Upper lobe of right lung (tissue), 1 donor: ENCODE data around the gene TNNT3. TPM values are rescaled to one million over a fixed set of nuclear protein-coding genes. Genes with fewer than 3 reads are reported as not detected.
A peak's percentile ranks its signal among the peaks of the same experiment; 100 is the strongest.

ENCODE experiments used
- ATAC-seq: fragments of 200-7000 bp; cut with Tn5 transposase; one replicate; pipeline ENCODE4 v1.9.1; 2020; ENCODE audit warnings: mild to moderate bottlenecking, moderate library complexity
- DNase-seq: peaks from one replicate; pipeline ENCODE4 v3.0.0-alpha.2; 2020
- H3K27ac ChIP-seq: fragments of 200-600 bp; one replicate; pipeline ENCODE4 v1.8.0; 2022
- H3K27me3 ChIP-seq: fragments of 200-600 bp; one replicate; pipeline ENCODE4 v1.8.0; 2022; ENCODE audit warnings: mild to moderate bottlenecking
- H3K36me3 ChIP-seq: fragments of 200-600 bp; one replicate; pipeline ENCODE4 v1.8.0; 2022
- H3K4me1 ChIP-seq: fragments of 200-600 bp; one replicate; pipeline ENCODE4 v1.8.0; 2022
- H3K4me3 ChIP-seq: fragments of 200-600 bp; one replicate; pipeline ENCODE4 v1.8.0; 2022; ENCODE audit warnings: mild to moderate bottlenecking
- H3K9me3 ChIP-seq: fragments of 200-600 bp; one replicate; pipeline ENCODE4 v1.8.0; 2022
- intact Hi-C: fragments of 100-400 bp; cut with DNase I; formaldehyde crosslinking; loops from one replicate; pipeline ENCODE4 v1.11.0; 2022
- total RNA-seq: library from RNA; stranded (reverse); fragmentation: NEBNext Ultra II Directional; extraction: Animal tissue kit (Norgen Biotek cat#: 25700); gene quantifications from one replicate; pipeline ENCODE4 v1.2.1, GENCODE V29; 2021
- TF ChIP-seq, protein P1 (sequence below): fragments of 200-600 bp; IDR thresholded peaks from one replicate; pipeline ENCODE4 v1.8.0; 2022; ENCODE audit warnings: antibody characterized with exemption
- donor health status: DM: no; HTN: yes; CAD: no; lungs with severe emphysema.

TNNT3 gene
- total RNA-seq, 1 donor from 2014 or later, result 0.43 TPM

DNA sequence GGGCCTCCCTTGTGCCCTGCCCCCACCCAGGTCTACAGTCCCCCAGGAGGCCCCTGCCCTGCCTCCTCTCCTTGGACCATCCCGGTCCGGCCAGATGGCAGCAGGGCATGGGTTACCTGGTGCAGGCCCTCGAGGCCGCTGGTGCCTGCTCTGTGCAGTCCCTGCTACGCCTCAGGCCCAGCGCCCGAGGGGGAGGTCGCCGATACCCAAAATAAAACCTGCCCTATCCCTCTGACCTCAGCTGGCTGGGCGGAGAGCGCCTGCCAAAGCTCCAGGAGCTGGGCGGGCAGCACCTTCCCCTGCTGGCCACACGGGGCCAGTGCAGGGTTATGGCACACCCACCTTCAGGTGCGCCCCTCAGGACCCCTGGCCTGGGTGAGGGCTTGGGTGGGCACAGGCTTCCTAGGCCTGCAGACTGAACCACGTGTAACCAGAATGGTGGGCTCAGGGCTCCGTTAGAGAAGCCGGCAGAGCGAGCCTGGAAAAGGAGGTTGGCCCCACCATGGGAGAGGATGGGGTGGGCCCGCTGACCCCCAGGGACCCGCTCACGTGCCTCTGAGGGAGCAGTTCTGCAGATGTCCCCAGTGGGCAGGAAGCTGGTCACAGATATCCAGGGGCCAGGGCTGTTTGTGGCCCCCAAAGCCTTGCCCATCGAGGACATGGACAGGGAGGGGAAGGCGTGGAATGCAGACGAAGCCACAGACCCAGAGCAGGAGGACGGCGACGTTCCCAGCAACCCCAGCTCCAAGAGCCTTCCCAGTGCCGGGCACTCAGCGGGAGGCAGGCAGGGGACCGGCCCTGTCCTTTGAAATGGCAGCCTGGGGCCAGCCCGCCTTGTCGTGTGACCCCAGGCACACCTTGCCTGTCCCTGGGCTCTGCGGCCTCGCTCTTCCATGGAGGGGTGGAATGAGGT, 1.7 kb upstream of the TNNT3 start:
- no peak overlapping the region for H3K4me3 ChIP-seq
- DNase-seq (peak; percentile 61), ATAC-seq (peak; percentile 33)
- H3K4me1 ChIP-seq, result no peaks in the 10 kb centered on the region
- no peaks in the 10 kb centered on the region for H3K27me3 ChIP-seq
- H3K36me3 ChIP-seq, result no peaks in the 10 kb centered on the region
- intact Hi-C loops, result no loop called here
- H3K9me3 ChIP-seq, result no peaks in the 10 kb centered on the region
- H3K27ac ChIP-seq, result no peak overlapping the region
- TF ChIP-seq, protein P1, sequence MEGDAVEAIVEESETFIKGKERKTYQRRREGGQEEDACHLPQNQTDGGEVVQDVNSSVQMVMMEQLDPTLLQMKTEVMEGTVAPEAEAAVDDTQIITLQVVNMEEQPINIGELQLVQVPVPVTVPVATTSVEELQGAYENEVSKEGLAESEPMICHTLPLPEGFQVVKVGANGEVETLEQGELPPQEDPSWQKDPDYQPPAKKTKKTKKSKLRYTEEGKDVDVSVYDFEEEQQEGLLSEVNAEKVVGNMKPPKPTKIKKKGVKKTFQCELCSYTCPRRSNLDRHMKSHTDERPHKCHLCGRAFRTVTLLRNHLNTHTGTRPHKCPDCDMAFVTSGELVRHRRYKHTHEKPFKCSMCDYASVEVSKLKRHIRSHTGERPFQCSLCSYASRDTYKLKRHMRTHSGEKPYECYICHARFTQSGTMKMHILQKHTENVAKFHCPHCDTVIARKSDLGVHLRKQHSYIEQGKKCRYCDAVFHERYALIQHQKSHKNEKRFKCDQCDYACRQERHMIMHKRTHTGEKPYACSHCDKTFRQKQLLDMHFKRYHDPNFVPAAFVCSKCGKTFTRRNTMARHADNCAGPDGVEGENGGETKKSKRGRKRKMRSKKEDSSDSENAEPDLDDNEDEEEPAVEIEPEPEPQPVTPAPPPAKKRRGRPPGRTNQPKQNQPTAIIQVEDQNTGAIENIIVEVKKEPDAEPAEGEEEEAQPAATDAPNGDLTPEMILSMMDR, result peak; percentile 37

DNA sequence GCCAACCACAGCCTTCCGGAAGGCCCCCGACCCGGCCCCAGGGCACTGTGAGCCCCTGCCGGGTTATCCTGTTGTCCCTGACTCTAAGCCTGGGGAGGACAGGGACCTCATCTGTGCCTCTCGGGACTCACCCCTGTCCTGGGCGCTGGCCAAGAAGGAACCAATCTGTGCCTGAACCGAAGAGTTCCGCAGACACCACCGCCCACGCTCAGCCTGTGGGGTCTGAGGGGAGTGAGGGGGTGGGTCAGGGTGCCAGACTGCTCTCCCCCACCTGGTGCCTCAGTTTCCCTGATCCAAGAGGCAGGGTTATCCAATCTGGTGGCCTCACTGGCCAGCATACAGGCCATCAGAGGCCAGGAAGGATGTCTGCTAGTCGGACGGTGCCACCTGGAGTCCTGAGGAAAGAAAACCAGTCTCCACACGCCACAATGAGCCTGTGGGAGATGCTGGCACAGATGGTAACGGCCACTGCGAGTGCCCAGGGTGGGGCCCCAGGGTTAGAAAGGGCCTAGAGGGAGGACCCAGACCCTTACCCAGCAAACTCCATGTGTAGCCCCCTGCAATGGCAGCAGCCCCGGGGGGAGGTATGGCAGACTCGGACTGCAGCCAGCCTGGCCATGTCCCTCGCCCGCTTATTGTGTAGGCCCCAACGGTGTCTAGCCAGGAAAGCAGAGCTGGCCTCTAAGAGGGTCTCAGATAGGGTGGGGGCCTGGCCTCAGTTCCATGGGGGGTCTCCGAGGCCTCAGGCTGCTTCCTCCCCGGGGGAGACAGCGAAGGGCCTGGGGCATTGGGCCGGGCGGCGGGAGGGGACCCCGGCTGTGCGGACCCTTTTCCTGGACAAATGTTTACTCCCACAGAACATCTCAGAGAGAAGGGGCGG, 827 bp upstream of the TNNT3 start:
- H3K4me3 ChIP-seq, result no peak overlapping the region
- ATAC-seq, result no peak
- TF ChIP-seq, protein P1, result no peak
- no peaks in the 10 kb centered on the region for H3K36me3 ChIP-seq
- H3K27me3 ChIP-seq, result no peaks in the 10 kb centered on the region
- intact Hi-C loops, result no loop called here
- DNase-seq, result no peak
- no peak overlapping the region for H3K27ac ChIP-seq
- no peaks in the 10 kb centered on the region for H3K4me1 ChIP-seq
- no peaks in the 10 kb centered on the region for H3K9me3 ChIP-seq

DNA sequence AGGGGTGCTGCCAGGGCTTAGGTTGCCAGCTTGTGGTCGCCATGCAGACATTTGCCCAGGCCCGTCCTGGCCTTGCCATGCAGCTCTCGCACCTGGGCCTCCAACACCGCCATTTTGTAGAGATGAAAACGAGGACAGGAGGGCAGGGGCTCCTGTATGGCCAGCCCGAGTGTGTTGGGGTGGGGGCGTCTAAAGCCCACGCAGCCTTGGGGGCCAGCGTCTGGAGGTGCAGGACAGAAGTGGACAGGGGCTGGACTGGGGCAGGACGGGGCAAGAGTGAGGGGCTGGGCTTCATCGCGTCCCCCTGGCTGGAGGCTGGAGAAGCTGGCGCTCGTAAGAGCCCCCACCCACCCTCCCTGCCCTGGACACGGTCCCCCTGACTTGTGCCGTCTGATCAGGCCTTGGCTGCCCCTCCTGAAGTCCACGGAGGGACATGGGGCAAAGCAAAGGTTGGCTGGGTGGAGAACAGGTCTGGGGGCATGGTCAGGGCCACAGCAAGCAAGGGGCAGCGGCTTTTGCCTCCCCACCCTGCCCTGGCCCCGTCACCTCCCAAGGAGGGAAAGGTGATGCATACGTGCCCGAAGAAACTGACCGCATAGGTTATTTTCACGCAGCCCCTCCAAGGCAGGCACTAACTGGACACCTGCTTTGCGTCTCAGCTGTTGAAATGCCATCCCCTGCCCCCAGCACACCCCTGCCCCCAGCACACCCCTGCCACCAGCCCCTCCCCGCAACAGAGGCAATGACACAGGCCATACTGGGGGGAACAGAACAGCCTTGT, 815 bp downstream of the TNNT3 start:
- Histone ChIP-seq H3K27ac (no peak overlapping the region), H3K4me3 (no peak overlapping the region), H3K36me3 (no peaks in the 10 kb centered on the region), H3K4me1 (no peaks in the 10 kb centered on the region), H3K9me3 (no peaks in the 10 kb centered on the region), H3K27me3 (no peaks in the 10 kb centered on the region)
- TF ChIP-seq, protein P1, result no peak
- intact Hi-C loops, result no loop called here
- DNase-seq (no peak), ATAC-seq (no peak)

DNA sequence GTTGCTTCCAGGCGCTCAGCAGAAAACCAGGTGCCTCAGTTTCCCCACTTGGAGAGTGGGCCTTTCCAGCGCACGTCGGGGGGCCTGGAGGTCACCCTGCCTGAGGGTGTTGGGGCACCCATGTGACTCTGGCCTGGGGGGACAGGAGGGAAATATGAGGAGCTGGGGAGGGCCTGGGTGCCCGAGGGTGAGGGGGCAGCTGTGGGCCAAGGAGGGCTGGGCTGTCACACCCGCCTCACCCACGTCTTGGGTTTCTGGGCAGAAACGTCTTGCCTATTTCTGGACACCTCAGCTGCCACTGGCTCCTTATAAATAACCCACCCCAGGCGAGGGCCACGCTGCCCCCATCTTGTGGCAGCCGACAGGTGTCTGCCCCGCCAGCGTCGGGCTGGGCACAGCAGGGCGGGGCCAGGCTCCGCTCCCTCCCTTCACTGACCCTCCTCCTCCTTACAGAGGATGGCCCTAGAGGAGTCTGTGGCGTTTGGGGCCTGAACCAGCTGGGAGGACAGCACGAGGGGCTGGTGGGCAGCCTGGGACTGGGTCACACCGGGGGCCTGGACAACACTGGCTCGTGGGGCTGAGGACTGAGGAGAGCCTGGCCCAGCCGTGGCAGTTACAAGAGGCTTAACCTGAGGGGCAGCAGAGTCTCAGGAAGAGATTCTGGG, 1.5 kb downstream of the TNNT3 start:
- Histone ChIP-seq H3K9me3 (no peaks in the 10 kb centered on the region), H3K27me3 (no peaks in the 10 kb centered on the region), H3K27ac (no peak overlapping the region), H3K4me3 (no peak overlapping the region), H3K36me3 (no peaks in the 10 kb centered on the region), H3K4me1 (no peaks in the 10 kb centered on the region)
- intact Hi-C loops, result no loop called here
- TF ChIP-seq, protein P1, result no peak
- DNase-seq (no peak), ATAC-seq (no peak)
